GM18867 (cell line): ENCODE results near the gene RPL7L1.
"Not testable (repeated sequence)": the region's sequence is repeated elsewhere in the genome, so short reads cannot be mapped to it uniquely, and the experiment has no call there.

Source experiments
- ATAC-seq: cut with Tn5 transposase; IDR thresholded peaks from one replicate; pipeline ENCODE4 v1.9.1; 2021; ENCODE audit warnings: mild to moderate bottlenecking, moderate library complexity; ENCODE audit not compliant: unreplicated experiment

RPL7L1 gene

GRCh38 chr6:42879372-42880239 lies at the start of gene RPL7L1:
RPL7L1 (plus strand) TSS chr6:42879616; CDS start chr6:42879911, 295 bp downstream.
- peak; percentile 91 for ATAC-seq

GRCh38 chr6:42831237-42831636 lies 48.2 kb upstream of the RPL7L1 start:
- ATAC-seq: no peak

GRCh38 chr6:42834056-42834455 lies 45.4 kb upstream of the RPL7L1 start:
- ATAC-seq: no peak

DNA sequence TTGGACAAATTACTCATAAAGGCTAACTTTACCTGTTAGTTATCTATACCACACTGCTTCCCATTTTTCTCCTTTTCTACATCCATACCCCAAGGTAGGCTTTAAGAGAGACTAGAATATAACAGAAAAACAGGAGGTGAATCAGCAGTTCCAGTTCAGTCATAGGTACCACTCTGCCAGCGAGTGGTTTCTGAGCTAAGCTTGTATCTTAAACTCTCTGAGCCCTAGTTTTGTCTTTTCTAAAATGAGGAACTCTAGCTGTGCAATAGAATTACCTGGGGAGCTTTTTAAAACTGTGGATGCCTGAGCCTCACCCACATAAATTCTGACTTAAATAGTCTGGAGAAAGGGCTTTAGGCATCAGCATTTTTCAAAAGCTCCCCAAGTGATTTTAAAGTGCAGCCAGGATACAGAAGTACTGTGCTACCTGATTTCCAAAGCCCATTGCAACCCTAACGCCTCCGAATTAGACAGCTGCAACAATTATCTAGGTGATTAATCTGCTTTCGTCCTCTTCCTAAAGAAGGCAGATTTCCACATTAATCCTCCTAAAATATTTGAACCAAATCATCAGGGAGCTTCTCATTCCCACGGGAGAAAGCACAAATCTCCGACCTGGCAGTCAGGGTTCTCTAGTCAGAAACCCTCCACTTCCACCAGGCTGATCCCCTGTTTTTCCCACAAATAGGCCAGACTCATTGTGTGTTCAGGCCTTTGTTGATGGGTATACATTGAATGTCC lies 37.4 kb upstream of the RPL7L1 start:
- ATAC-seq: no peak

- ATAC-seq: no peak
Observed at GRCh38 chr6:42845327-42845694, 34.1 kb upstream of the RPL7L1 start.

DNA sequence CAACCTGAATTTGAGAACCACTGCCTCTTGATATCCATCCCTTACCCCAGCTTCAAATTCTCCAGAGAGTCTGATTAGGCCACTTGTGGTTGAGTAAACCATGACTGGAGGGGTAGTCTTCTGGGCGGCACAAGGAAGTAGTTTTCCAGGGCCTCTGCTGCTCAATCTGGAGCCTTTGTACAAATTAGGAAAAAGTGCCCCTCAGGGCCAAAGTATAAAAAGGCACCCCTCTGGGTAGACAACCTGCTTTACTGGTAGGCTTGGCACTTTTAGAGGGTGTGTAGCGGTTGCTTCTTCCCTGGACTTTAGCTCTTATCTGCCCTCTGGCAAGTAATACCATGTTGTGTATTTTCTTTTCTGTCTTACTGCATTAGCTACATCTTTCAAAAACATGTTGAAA lies 32.9 kb upstream of the RPL7L1 start:
- ATAC-seq: no peak

DNA sequence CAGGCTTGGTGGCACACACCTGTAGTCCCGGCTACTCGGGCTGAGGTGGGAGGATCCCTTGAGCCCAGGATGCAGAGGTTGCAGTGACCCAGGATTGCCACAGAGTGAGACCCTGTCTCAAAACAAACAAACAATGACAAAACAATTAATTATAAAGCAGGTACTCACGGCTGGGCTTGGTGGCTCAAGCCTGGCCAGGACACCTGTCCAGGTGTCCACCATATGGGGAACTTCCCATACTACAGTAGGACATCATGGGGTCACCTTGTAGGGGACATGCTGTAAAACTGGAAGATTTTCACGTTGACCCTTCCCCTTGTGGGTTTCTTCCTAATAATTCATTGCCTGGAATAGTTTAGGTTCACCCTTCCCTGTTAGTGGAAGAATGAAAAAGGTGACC lies 30.7 kb upstream of the RPL7L1 start:
- no peak for ATAC-seq

GRCh38 chr6:42851599-42851998 lies 27.8 kb upstream of the RPL7L1 start:
- ATAC-seq: no peak

GRCh38 chr6:42860036-42860435 lies 19.4 kb upstream of the RPL7L1 start:
- ATAC-seq: no peak

DNA sequence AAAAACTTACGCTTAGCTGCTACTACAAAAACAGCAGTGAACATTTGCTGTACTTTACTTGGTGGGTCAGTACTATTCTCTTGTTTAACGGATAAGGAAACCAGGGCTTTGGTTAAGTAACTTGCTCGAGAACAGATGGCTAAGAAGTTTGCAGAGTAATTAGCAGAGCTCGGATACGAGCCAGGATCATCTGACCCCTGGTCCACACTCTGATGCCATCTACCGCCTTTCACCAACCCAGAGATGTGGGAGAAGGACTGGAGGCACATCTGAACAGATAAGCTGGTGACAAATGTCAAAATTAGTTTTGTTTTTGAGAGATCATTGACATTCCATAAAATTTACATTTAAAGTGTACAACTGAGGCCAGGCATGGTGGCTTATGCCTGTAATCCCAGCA lies 18.9 kb upstream of the RPL7L1 start:
- no peak for ATAC-seq

DNA sequence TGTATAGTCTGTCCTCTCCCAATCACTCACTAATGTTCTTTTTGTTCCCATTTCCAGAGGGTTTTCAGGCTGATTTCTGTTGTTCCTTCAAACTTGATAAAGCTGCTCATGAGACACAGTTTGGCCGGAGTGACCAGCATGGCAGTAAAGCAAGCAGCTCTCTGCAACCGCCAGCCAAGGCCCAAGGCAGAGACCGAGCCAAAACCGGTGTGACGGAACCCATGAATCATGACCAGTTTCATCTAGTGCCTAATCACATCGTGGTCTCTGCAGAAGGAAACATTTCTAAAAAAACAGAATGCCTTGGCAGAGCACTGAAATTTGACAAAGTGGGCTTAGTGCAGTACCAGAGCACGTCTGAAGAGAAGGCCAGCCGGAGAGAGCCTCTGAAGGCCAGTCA lies 14.8 kb upstream of the RPL7L1 start:
- no peak for ATAC-seq

GRCh38 chr6:42870145-42870936 lies 9.1 kb upstream of the RPL7L1 start:
- no peak for ATAC-seq

DNA sequence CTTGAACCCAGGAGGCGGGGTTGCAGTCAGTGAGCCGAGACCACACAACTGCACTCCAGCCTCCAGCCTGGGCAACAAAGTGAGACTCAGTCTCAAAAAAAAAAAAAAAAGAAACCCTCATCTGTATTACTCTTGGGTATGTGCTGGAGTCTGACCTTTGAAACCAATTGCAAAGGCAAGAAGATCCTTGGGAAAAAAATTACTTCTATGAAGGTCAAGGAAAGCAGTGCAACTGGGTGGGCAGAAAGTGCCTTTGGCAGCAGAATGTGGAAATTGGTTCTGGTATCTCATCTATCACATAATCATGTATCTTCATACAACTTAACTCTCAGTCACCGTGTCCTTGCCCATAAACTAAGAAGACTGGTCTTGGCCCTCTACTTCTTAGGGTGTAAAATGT lies 7.7 kb upstream of the RPL7L1 start:
- ATAC-seq: no peak

DNA sequence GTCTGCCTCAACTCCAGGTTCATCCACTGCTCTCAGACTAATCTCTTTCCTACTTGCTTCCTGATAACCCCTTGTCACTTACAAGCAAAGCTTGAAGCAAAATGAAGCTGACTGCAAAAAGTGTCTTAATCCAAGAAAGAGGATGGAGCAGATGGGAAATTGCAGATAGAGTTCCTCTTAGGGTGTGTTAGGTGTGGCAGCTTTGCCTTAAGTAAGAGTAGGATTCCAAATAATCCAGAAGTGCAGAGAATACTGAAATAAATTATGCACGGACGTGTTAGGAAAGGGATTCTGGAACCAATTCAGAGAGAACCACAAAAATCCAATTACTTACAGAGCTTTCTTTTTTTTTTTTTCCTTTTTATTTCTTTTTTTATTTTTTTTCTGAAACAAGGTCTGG lies 6.1 kb upstream of the RPL7L1 start:
- ATAC-seq: no peak

GRCh38 chr6:42877695-42878094 lies 1.7 kb upstream of the RPL7L1 start:
- no peak for ATAC-seq

GRCh38 chr6:42880240-42880817 lies 913 bp downstream of the RPL7L1 start:
- not testable (repeated sequence) for ATAC-seq

- not testable (repeated sequence) for ATAC-seq
Observed at GRCh38 chr6:42880871-42881270, 1.5 kb downstream of the RPL7L1 start.

DNA sequence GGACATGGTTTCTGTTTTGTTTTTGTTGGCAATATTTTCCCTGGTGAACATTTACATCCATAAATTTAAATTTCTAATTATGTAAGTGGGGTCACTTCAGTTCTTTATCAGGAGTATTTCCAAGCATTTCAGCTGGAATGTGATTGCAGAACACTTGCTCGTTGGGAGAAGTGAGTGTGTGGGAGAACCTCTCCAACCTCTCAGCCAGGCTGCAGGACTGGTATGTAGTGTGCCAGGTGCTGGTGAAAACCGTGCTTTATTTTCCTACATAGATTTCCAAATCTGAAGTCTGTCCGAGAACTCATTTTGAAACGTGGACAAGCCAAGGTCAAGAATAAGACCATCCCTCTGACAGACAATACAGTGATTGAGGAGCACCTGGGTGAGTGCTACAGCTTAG lies 6.3 kb downstream of the RPL7L1 start:
- no peak for ATAC-seq

DNA sequence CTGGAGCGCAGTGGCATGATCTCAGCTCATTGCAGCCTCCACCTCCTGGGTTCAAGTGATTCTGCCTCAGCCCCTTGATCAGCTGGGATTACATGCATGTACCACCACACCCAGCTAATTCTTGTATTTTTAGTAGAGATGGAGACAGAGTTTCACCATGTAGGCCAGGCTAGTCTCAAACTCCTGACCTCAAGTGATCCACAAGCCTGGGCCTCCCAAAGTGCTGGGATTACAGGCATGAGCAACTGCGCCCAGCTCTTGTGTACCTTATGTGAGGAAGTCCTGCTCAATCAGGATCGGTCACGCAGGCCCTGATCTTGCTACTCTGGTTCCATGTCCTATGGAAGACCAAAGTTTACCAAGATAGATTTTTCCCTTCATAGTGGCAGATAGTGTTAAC lies 8.8 kb downstream of the RPL7L1 start:
- ATAC-seq: not testable (repeated sequence)

- no peak for ATAC-seq
Observed at GRCh38 chr6:42889815-42890214, 10.4 kb downstream of the RPL7L1 start.
